Anterior cingulate cortex (tissue), 58 donors: ENCODE measurements around the gene CHAF1A.

ENCODE experiments used
- DNase-seq, 58 donors: peaks; one replicate each; lab custom pipeline; 2025; lab: John Stamatoyannopoulos, UW

CHAF1A gene

GRCh38 chr19:4399812-4400134, 2.7 kb upstream of the CHAF1A start:
- peak in 2 of 58 donors; percentile 51 to 59 for DNase-seq

- peak; percentile 48 to 94 (median 87) for DNase-seq
Measured at GRCh38 chr19:4400135-4400936, 2.1 kb upstream of the CHAF1A start, which contains the start of gene SH3GL1. Gene SH3GL1, minus strand, starts transcription at chr19:4400547. Its CDS starts 179 bp downstream, at chr19:4400368.

- DNase-seq, result no peak
Measured at GRCh38 chr19:4401769-4402170, 670 bp upstream of the CHAF1A start.

GRCh38 chr19:4403005-4403761, 743 bp downstream of the CHAF1A start:
- DNase-seq, result no peak

GRCh38 chr19:4405977-4406376, 3.5 kb downstream of the CHAF1A start:
- no peak for DNase-seq

- no peak for DNase-seq
Measured at GRCh38 chr19:4406626-4407025, 4.2 kb downstream of the CHAF1A start.

GRCh38 chr19:4409123-4409933, 6.9 kb downstream of the CHAF1A start:
- no peak for DNase-seq

- DNase-seq, result no peak
Measured at GRCh38 chr19:4413588-4413987, 11.1 kb downstream of the CHAF1A start.

- no peak for DNase-seq
Measured at GRCh38 chr19:4414144-4414799, 11.8 kb downstream of the CHAF1A start.

- peak in 4 of 58 donors; percentile 13 to 30 (median 24) for DNase-seq
Measured at GRCh38 chr19:4414800-4415321, 12.4 kb downstream of the CHAF1A start.

- DNase-seq, result peak in 31 of 58 donors; percentile 9 to 68 (median 40)
Measured at GRCh38 chr19:4415352-4415751, 12.9 kb downstream of the CHAF1A start.

GRCh38 chr19:4416268-4416667, 13.8 kb downstream of the CHAF1A start:
- no peak for DNase-seq

- DNase-seq, result no peak
Measured at GRCh38 chr19:4423416-4424126, 21.1 kb downstream of the CHAF1A start.

GRCh38 chr19:4425537-4425936, 23.1 kb downstream of the CHAF1A start:
- no peak for DNase-seq

GRCh38 chr19:4428326-4428975, 26.0 kb downstream of the CHAF1A start:
- no peak for DNase-seq

- no peak for DNase-seq
Measured at GRCh38 chr19:4429256-4429655, 26.8 kb downstream of the CHAF1A start.

GRCh38 chr19:4429771-4430171, 27.3 kb downstream of the CHAF1A start:
- DNase-seq, result no peak

- DNase-seq, result peak in 19 of 58 donors; percentile 10 to 67 (median 24)
Measured at GRCh38 chr19:4430760-4431159, 28.3 kb downstream of the CHAF1A start.

- DNase-seq, result no peak
Measured at GRCh38 chr19:4431296-4431695, 28.9 kb downstream of the CHAF1A start.
